Kidney capillary endothelial cell (primary cell): ENCODE data around the gene GABRR3.

Experiments
- DNase-seq: peaks from one replicate; pipeline ENCODE4 v3.0.0-alpha.2; 2018; ENCODE audit warnings: low spot score

The GABRR3 gene

GRCh38 chr3:98035208-98035607, at the start of gene GABRR3:
Gene GABRR3 (minus strand): TSS chr3:98035315. CDS start chr3:98034987, 328 bp downstream.
- DNase-seq, result no peak

- DNase-seq, result no peak
Observed at GRCh38 chr3:98073486-98073885, 38.4 kb upstream of the GABRR3 start.

- no peak for DNase-seq
Observed at GRCh38 chr3:98070840-98071239, 35.7 kb upstream of the GABRR3 start.

GRCh38 chr3:98068824-98069223, 33.7 kb upstream of the GABRR3 start:
- DNase-seq, result no peak

- no peak for DNase-seq
Observed at GRCh38 chr3:98058244-98058960, 23.3 kb upstream of the GABRR3 start.

GRCh38 chr3:98057631-98058030, 22.5 kb upstream of the GABRR3 start:
- no peak for DNase-seq

- no peak for DNase-seq
Observed at GRCh38 chr3:98056035-98056434, 20.9 kb upstream of the GABRR3 start.

- no peak for DNase-seq
Observed at GRCh38 chr3:98049271-98049670, 14.2 kb upstream of the GABRR3 start.

GRCh38 chr3:98048586-98048985, 13.5 kb upstream of the GABRR3 start:
- no peak for DNase-seq

- no peak for DNase-seq
Observed at GRCh38 chr3:98041350-98041749, 6.2 kb upstream of the GABRR3 start.

GRCh38 chr3:98039322-98040024, 4.4 kb upstream of the GABRR3 start:
- peak; percentile 87 for DNase-seq

- no peak for DNase-seq
Observed at GRCh38 chr3:98038876-98039275, 3.8 kb upstream of the GABRR3 start.

GRCh38 chr3:98038286-98038685, 3.2 kb upstream of the GABRR3 start:
- no peak for DNase-seq

- no peak for DNase-seq
Observed at GRCh38 chr3:98034486-98034885, 629 bp downstream of the GABRR3 start.

- no peak for DNase-seq
Observed at GRCh38 chr3:98034036-98034435, 1.1 kb downstream of the GABRR3 start.

GRCh38 chr3:98032904-98033303, 2.2 kb downstream of the GABRR3 start:
- no peak for DNase-seq

GRCh38 chr3:98032265-98032664, 2.9 kb downstream of the GABRR3 start:
- no peak for DNase-seq

GRCh38 chr3:98029083-98029482, 6.0 kb downstream of the GABRR3 start:
- no peak for DNase-seq

GRCh38 chr3:98027085-98027446, 8.0 kb downstream of the GABRR3 start:
- DNase-seq, result no peak

GRCh38 chr3:98026425-98027084, 8.6 kb downstream of the GABRR3 start:
- DNase-seq, result no peak

- DNase-seq, result no peak
Observed at GRCh38 chr3:98025392-98025945, 9.6 kb downstream of the GABRR3 start.

- peak; percentile 70 for DNase-seq
Observed at GRCh38 chr3:98022978-98023820, 11.9 kb downstream of the GABRR3 start.
